HG02678 (cell line): ENCODE data around the gene P2RX4.
"Not testable (repeated sequence)": the region's sequence is repeated elsewhere in the genome, so short reads cannot be mapped to it uniquely, and the experiment has no call there.

Source experiments
- ATAC-seq: cut with Tn5 transposase; IDR thresholded peaks from one replicate; pipeline ENCODE4 v1.9.1; 2021; ENCODE audit warnings: mild to moderate bottlenecking, moderate library complexity; ENCODE audit not compliant: unreplicated experiment

Gene P2RX4

DNA sequence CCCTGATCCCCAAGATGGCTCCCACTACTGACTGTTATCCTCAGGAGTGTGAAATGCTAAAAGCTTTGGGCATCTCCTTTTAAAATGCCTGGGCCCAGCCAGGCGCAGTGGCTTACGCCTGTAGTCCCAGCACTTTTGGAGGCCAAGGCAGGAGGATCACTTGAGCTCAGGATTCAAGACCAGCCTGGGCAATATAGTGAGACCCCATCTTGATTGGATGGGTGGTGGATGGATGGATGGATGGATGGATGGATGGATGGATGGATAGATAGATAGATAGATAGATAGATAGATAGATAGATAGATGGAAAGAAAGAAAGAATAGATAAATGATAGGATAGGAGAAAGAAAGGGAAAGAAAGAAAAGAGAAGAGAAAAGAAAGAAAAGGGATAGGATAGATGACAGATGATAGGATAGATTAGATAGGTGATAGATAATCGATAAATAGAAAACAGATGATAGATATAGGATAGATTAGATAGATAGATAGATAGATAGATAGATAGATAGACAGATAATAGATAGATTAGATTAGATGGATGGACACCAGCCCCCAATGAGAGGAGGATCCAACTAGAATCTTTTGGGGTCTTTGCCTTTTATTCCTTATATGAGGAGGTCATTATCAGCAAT is 9.5 kb downstream of the P2RX4 start:
- no peak for ATAC-seq

- no peak for ATAC-seq
Measured at GRCh38 chr12:121222847-121223246, 12.9 kb downstream of the P2RX4 start.

GRCh38 chr12:121223292-121224285 is 13.7 kb downstream of the P2RX4 start:
- no peak for ATAC-seq

DNA sequence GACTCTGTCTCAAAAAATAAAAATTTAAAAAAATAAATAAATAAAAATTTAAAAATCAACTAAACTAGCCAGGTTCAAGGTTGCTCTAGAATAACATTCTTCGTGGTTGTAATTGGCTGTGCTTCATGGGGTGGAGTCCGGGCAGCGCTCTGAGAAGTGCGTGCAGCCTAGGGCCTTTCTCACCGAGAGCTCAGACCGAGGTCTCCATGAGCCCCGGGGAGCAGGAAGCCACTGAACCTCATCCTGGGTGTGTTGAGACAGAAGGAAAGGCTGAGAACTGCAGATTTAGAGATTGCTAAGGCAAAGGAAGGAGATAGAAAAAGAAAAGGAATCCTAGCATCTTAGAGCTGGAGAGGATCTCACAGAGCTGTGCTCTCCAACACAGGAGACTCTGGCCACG is 14.7 kb downstream of the P2RX4 start:
- ATAC-seq, result no peak

GRCh38 chr12:121226399-121226798 is 16.5 kb downstream of the P2RX4 start:
- ATAC-seq, result no peak

GRCh38 chr12:121226871-121227270 is 16.9 kb downstream of the P2RX4 start:
- ATAC-seq, result not testable (repeated sequence)

DNA sequence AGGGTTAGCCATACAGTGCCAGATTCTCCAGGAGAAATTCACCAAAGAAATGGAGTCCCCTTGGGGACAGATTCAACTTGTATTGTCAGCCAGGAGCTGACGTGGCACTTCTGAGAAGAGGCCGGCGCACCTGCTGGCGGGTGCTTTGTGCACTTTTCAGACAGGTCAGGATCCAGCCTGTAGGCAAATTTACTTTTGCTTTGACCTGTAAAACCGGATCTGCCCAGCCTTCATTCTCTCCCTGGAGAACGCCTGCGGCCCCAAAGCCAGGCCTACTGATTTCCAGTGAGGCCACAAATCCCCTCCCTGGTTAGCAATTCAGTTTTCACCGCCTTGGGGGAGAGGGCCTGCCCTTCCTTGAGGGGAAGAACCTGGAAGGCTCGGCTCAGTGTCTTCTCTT is 17.4 kb downstream of the P2RX4 start:
- ATAC-seq, result peak; percentile 39

GRCh38 chr12:121228919-121229665 is 19.2 kb downstream of the P2RX4 start:
- ATAC-seq, result no peak

DNA sequence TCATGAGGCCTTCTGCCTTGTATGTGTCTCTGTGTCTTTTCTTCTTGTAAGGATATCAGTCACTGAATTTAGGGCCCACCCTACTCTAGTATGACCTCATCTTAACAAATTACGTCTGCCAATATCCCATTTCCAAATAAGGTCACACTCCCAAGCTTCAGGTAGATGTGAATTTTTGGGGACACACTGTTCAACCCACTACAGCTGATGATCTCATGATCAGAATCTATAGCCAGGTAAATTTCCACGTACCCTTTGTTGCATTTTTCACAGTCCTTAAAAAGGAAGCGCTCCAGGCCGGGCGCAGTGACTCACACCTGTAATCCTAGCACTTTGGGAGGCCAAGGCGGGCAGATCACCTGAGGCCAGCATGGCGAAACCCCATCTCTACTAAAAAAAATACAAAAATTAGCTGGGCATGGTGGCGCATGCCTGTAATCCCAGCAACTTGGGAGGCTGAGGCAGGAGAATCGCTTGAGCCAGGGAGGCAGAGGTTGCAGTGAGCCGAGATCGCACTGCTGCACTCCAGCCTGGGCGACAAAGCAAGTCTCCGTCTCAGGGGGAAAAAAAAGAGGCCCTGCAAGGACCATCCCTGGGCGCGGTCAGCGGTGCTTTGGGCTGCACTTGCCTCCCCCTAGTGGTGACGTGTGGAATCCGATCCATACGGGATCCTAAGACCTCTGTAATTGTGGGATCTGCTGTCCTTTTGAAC is 20.1 kb downstream of the P2RX4 start:
- ATAC-seq, result not testable (repeated sequence)

DNA sequence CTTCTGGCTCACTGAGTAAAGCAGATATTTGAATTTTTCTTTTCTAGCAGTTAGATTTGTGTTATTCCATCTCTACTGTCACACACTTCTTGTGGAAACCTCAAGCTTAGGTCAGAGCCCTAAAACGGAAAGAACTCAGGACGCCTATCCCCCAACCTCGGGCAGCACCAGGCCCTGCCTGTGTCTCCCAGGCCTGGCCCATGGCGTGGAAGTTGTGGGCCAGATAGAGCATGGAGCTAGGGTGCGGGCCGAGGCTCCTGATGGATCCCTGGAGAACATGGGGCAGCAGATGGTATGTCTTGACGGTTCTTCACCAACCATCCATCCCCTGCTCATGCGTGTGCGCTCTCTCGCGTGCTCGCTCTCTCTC is 20.6 kb downstream of the P2RX4 start:
- no peak for ATAC-seq

DNA sequence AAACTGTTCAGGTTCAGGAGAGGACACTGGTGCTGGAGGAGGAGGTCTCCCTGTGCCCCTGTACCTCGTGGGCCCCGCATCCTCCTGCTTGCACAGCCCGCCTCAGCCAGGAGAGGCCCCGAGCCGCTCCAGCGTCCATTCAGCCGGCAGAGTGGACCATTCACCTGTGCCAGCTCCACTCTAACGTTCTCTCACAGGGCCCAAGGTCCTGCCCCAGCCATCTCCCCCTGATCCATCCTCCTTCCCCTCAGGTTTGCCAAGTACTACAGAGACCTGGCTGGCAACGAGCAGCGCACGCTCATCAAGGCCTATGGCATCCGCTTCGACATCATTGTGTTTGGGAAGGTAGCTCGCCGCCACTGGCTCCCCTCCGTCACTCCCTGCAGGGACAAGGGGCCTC is 22.2 kb downstream of the P2RX4 start:
- no peak for ATAC-seq

GRCh38 chr12:121232977-121233627 is 23.2 kb downstream of the P2RX4 start:
- no peak for ATAC-seq

GRCh38 chr12:121233628-121234020 is 23.7 kb downstream of the P2RX4 start:
- ATAC-seq, result no peak

- no peak for ATAC-seq
Measured at GRCh38 chr12:121236776-121237175, 26.8 kb downstream of the P2RX4 start.

DNA sequence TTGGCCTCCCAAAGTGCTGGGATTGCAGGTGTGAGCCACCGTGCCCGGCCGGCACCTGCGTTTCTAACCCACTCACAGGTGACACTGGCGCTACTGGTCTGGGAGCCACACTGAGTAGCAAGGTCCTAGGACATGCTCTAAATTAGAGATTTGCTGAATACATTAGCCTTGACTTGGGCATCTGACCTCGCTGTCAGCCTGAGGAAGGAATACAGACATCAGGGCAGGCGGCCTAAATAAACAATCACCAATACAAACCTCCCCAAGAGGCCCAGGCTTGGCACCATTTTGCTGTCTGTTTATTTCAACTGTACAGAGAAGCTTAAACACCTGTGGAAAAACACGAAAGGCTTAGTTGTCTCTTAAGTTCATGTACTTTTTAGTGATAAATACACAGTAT is 27.5 kb downstream of the P2RX4 start:
- no peak for ATAC-seq

- ATAC-seq, result no peak
Measured at GRCh38 chr12:121238086-121238485, 28.2 kb downstream of the P2RX4 start.

DNA sequence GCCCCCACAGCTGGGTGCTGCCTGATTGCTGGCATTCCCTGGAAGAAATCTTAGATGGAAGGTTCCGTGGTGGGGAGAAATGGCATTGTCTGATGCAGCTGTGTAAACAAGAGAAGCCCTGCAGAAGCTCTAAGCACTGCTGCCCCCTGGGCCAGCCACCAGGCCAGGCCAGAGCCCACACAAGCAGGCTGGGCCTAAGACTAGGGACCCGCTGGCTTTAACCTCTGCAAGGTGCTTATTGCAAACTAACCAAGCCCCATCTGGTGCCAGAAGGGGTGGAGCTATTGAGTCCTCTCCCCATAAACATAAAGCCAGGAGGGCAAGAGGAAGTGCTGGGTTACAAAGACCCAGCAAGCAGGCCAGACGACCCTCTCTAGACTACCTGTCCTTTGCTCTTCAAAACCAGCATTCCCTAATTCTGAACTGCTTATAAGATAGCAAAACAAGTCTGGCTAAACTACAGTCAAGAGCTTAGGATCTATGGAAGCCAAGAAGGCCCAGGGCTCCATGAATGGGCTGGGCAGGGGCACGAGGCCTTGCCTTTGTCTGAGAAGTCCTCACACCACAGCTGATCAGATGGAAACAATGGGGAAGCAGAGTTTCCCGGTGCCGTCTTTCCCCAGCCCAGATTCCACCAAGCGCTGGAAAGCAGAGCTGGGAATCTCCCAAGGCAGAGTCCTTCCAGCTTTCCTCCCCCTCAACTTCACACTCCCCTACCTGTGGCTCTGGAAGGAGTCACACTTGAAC is 28.8 kb downstream of the P2RX4 start:
- ATAC-seq, result no peak

GRCh38 chr12:121239351-121240061 is 29.6 kb downstream of the P2RX4 start:
- no peak for ATAC-seq

- ATAC-seq, result no peak
Measured at GRCh38 chr12:121240062-121240420, 30.1 kb downstream of the P2RX4 start.
